Muscle layer of duodenum (tissue), 2 donors: ENCODE data around the gene APPL2.

ENCODE experiments used
- H3K27ac ChIP-seq: one replicate; pipeline ENCODE4 v1.7.0; 2013; ENCODE audit warnings: mild to moderate bottlenecking, low read length
- H3K27me3 ChIP-seq: one replicate; pipeline ENCODE4 v1.7.0; 2013; ENCODE audit warnings: low read depth, mild to moderate bottlenecking, control low read depth, low read length
- H3K36me3 ChIP-seq, 2 donors: one replicate each; pipeline ENCODE4 v1.7.0; 2013; ENCODE audit warnings: low read length in 2 of 2, control low read depth in 1 of 2, mild to moderate bottlenecking in 1 of 2; ENCODE audit not compliant: insufficient read depth in 2 of 2, control insufficient read depth in 1 of 2
- H3K4me1 ChIP-seq, 2 donors: one replicate each; pipeline ENCODE4 v1.7.0; 2013; ENCODE audit warnings: low read length in 2 of 2, mild to moderate bottlenecking in 2 of 2, control low read depth in 1 of 2, moderate library complexity in 1 of 2; ENCODE audit not compliant: insufficient read depth in 2 of 2, control insufficient read depth in 1 of 2
- H3K4me3 ChIP-seq, 2 donors: one replicate each; pipeline ENCODE4 v1.7.0; 2013; ENCODE audit warnings: low read length in 2 of 2, low read depth in 1 of 2, mild to moderate bottlenecking in 1 of 2
- H3K9me3 ChIP-seq, 2 donors: one replicate each; pipeline ENCODE4 v1.7.0; 2013; ENCODE audit warnings: low read length in 2 of 2, control low read depth in 1 of 2, mild to moderate bottlenecking in 1 of 2; ENCODE audit not compliant: control insufficient read depth in 1 of 2
- donor health status: healthy.

The APPL2 gene

DNA sequence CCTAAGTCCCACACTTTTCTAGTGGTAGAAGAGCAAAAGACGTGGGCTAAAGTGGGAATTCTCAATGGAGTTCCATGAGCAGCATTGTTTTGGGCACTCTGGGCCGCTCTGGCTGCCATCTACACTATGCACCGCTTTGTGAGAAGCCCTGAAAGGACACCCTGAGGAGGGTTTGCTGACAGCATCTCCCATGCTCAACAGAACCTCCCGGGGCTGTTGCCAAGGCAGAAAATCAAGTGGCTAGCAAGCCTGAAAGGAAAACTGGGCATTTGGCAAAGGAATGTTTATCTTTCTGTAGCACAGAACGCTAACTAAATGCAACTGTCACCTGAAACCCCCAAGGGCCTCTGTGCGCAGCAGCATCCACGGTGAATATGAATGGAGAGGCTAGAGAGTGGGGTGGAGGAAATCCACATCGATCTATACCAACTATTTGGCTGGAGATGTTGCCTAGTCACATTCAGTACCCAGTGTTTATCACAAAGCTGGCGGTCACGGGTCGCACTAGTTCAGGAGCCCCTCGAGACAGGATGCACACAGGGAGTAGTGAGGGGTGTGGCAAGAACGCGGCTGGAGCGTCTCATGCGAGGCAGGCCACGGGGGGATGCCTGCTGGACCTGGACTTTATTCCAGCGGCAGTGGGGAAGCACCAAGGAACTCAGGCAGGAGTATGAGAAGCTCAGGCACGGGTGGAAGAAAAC lies 14.2 kb downstream of the APPL2 start:
- H3K4me1 ChIP-seq, result peaks cover 13 to 14% of the 10 kb centered on the region in 2 donors
- peaks cover 10 to 52% of the 10 kb centered on the region in 2 donors for H3K36me3 ChIP-seq
- no peak overlapping the region for H3K4me3 ChIP-seq
- no peak overlapping the region for H3K27ac ChIP-seq
- no peaks in the 10 kb centered on the region for H3K9me3 ChIP-seq
- H3K27me3 ChIP-seq, result no peaks in the 10 kb centered on the region

DNA sequence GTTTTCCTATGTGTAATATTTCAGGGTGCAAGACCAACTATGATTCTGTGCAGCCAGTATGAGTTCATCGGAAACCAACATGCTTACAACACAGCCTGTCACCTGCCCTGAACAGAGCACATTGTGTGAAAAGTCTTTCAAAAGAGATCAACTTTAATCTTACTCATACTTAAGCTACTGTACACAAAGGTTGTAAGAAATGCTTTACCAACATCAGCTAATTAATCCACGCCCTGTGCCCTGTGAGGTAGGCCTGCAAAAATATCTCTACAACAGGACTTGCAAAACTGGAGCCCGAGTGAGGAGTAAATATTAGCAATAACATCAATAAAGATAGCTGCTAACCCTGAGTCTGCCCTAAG lies 15.1 kb downstream of the APPL2 start:
- Histone ChIP-seq H3K36me3 (peaks cover 15 to 60% of the 10 kb centered on the region in 2 donors), H3K4me1 (peaks cover 9 to 13% of the 10 kb centered on the region in 2 donors)

DNA sequence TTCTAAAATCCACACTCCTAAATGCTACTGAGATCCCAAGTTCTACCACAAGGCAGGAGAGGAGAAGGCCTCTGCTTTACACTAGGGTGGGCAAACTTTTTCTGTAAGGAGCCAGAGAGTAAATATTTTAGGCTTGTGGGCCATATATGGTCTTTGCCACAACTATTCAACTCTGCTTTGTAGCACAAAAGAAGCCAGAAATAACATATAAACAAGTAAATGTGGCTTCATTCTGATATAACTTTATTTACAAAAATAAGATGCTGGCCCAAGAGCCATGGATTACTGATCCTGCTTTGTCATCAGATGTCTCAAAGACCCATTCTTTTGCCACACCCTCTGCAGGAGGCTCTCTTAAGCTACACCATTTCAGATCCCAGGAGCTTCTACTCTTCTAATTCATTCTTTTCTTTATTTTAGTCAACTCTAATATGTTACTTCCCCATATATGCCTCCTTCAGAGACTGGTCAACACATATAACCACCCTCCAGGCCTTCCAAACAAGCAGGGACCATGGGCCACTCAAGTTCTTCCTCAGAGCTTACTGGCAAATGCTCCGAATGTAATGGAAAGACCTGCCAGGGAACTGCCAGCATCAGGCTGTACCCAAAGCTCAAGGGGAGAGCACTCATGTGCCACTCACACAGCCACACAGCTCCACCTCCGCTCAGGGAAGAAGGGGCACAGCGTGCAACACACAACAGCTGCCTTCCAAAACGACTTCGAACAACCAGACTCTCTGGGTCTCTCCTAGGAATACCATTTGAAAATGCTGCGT lies 15.6 kb downstream of the APPL2 start:
- H3K27ac ChIP-seq, result peak overlapping the region; percentile 32
- H3K36me3 ChIP-seq, result peaks cover 15 to 62% of the 10 kb centered on the region in 2 donors
- H3K4me1 ChIP-seq, result peaks cover 9 to 13% of the 10 kb centered on the region in 2 donors
- no peaks in the 10 kb centered on the region for H3K9me3 ChIP-seq
- no peaks in the 10 kb centered on the region for H3K27me3 ChIP-seq
- no peak overlapping the region for H3K4me3 ChIP-seq

More for the DNA sequence above, 15.1 kb downstream of the APPL2 start:
- peak overlapping the region; percentile 32 for H3K27ac ChIP-seq
- no peak overlapping the region for H3K4me3 ChIP-seq
- H3K9me3 ChIP-seq, result no peaks in the 10 kb centered on the region
- no peaks in the 10 kb centered on the region for H3K27me3 ChIP-seq

DNA sequence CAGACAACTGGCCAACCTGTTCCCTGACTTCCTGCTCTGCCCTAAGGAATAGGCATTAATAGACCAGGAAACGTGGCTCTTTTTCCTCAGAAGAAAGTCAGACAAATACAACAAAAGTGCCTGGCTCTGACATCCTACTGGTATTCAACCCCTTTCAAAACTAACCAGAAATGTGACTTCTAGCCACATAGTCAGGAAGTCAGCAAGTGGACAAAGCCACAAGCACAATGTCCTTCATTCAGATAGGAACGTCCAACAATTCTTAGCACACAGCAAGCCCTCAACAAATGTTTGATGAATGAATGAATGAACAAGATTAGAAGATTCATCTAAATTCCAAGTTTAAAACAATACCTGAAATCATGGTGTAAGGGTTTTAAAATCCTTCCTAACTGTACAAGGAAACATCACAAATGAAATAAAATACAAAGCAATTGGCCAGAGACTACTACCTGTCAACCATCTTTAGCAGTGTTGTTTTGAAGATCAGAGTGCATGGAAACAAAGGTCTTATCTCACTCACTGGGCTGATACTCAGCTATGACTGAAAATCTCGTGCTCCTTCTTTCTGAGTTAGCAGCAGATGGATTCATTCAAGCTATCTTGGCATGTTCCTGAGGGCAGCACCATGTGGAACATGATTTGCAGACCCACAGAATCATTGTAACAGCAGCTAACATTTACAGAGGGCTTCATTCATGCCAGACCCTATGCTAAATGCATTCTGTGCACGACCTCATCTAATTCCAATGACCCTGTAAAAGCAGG lies 16.5 kb downstream of the APPL2 start:
- Histone ChIP-seq H3K27me3 (no peaks in the 10 kb centered on the region), H3K27ac (peak overlapping the region; percentile 32), H3K9me3 (no peaks in the 10 kb centered on the region), H3K36me3 (peaks cover 15 to 68% of the 10 kb centered on the region in 2 donors), H3K4me3 (no peak overlapping the region), H3K4me1 (peaks cover 9 to 13% of the 10 kb centered on the region in 2 donors)

DNA sequence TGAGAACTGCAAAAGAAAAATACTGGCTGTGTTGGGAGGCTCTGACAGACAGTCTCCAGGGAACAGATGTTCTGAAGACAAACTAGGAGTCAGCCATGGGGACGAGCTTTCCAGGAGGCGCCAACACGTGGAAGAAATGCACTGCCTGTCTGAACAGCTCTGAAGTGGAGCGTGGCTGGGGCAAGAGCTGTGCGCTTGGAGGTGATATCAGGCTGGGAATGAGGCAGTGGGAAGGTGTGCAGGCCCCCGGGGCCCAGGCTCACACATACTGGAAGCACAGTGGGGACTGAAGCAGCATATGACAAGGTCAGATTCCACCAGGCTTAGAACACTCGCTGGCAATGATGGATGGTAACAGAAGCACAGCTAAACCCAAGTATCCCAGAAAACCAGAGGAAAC lies 17.5 kb downstream of the APPL2 start:
- Histone ChIP-seq H3K4me3 (no peak overlapping the region), H3K9me3 (no peaks in the 10 kb centered on the region), H3K36me3 (peaks cover 15 to 70% of the 10 kb centered on the region in 2 donors), H3K4me1 (peaks cover 9 to 13% of the 10 kb centered on the region in 2 donors), H3K27me3 (no peaks in the 10 kb centered on the region), H3K27ac (no peak overlapping the region)

DNA sequence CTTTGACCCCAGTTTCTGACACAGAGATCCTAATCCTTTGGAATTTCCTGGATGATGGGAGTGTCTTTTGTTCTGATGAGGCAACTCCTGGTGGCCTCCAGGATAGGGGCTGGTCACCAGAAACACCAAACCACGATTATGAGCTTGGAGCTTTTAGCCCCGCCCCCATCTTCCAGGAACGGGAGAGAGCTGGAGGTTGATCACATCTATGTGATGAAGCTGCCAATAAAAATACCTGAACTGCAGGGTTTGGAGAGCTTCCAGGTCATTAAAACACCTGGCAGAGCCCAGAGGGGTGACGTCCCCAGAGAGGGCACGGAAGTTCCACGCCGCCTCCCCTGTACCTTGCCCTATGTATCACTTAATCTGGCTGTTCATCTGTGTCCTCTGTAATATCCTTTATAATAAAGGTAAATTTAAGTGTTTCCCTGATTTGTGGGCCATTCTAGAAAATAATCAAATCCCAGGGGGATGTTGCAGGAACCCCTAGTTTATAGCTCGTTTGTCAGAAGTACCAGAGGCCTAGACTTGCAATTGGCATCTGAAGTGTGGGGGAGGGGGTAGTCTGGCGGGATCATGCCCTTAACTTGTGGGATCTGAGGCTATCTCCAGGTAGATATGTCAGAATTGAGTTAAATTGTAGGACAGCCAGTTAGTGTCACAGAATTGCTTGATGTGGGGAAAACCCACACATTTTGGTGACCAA lies 21.2 kb downstream of the APPL2 start:
- Histone ChIP-seq H3K36me3 (peaks cover 27 to 55% of the 10 kb centered on the region in 2 donors), H3K27me3 (no peaks in the 10 kb centered on the region), H3K4me1 (peaks cover 3 to 8% of the 10 kb centered on the region in 2 donors), H3K27ac (peak overlapping the region; percentile 39), H3K4me3 (no peak overlapping the region), H3K9me3 (no peaks in the 10 kb centered on the region)

DNA sequence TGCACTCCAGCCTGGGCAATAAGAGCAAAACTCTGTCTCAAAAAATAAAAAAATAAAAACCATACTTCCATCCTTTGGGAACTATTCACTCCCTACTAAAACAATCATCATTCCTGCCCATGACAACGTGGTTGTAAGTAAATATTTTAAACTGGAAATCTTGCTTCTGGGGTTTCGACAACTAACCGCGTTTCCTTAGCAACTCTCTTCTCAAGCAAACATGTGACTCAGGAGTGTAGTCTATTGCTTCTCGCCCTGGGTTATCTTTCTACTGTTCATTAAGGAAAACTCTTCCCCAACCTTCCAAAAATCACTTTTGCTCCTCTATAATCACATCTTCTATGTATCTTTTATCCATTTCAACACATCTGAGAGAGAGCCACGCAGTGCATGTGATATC lies 21.8 kb downstream of the APPL2 start:
- H3K36me3 ChIP-seq, result peaks cover 27 to 55% of the 10 kb centered on the region in 2 donors
- peaks cover 0 to 4% of the 10 kb centered on the region in 2 donors for H3K4me1 ChIP-seq
- H3K4me3 ChIP-seq, result no peak overlapping the region
- no peaks in the 10 kb centered on the region for H3K9me3 ChIP-seq
- peak overlapping the region; percentile 41 for H3K27ac ChIP-seq
- no peaks in the 10 kb centered on the region for H3K27me3 ChIP-seq

DNA sequence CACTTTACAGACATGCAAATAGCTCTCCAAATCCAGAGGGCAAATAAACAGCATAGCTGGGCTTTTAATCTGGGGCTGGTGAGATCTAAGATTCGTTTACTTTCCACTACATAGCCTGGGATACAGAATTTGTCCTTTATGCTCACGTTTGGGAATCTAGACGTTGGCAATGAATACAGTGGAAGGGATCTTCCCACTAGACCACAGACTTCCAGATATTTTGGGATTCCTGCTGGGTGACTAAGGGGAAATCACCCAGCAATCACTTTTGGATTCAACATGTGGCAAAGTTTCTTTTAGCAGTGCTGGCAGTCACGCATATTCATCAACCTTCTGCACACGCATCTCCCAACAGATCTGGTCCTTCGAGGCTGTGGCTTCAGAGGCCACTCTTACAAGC lies 23.5 kb downstream of the APPL2 start:
- Histone ChIP-seq H3K36me3 (peaks cover 39 to 61% of the 10 kb centered on the region in 2 donors), H3K9me3 (no peaks in the 10 kb centered on the region), H3K27ac (no peak overlapping the region), H3K27me3 (no peaks in the 10 kb centered on the region), H3K4me3 (no peak overlapping the region), H3K4me1 (no peaks in the 10 kb centered on the region)

DNA sequence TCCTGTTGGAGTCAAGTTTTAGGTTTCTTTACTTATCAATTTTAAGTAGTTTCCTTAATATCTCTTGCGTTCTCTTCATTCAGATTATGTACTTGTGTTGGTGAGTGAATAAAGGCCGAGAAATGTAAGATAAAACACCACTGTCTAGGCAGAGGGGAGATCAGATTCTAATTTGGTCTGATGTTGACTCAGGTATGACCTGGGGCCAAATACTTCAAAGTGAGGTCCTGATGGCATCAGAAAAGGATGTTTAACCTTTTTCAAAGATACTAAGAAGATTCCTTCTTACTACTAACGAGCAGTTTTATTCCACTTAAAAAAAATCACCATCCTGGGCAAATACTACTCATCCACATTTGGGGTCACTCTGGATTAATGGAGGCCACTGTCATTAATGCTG lies 26.9 kb downstream of the APPL2 start:
- H3K4me3 ChIP-seq, result no peak overlapping the region
- no peak overlapping the region for H3K27ac ChIP-seq
- H3K27me3 ChIP-seq, result no peaks in the 10 kb centered on the region
- no peaks in the 10 kb centered on the region for H3K9me3 ChIP-seq
- no peaks in the 10 kb centered on the region for H3K4me1 ChIP-seq
- H3K36me3 ChIP-seq, result peaks cover 58 to 62% of the 10 kb centered on the region in 2 donors

DNA sequence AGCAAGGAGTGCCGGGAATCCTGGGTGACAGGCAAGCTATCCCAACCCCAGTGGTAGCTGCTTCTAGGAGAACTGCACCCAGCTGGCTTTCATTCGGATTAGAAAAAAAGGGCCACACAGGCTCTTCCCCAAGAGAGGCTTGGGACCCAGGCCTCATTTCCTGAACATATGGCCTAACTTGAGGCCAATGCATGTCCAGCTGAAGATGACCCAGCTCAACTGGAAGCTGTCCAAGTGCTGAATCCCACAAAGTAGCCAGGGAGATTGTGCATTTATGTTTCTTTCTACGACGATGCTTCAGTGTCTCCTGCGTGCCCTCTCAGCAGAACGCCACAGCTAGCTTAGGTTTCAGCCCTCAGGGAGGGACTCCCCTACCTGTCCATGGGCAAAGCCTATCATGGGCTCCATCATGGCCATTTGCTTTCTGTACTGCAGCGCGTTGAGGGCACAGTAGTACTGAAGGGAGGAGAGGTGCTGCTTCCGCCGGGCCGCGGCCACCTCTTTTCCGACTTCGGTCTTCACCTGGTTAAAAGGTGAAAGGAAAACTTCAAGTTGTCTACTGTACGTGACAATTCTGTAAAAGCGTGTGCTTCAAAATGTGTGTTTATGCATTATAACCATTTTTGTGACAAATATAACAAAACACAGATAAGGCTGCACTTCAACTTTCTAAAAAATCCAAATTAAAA lies 29.1 kb downstream of the APPL2 start:
- Histone ChIP-seq H3K36me3 (peaks cover 74 to 80% of the 10 kb centered on the region in 2 donors), H3K27ac (no peak overlapping the region)

More for the DNA sequence above, 29.1 kb downstream of the APPL2 start:
- no peaks in the 10 kb centered on the region for H3K9me3 ChIP-seq
- no peak overlapping the region for H3K4me3 ChIP-seq
- H3K27me3 ChIP-seq, result no peaks in the 10 kb centered on the region
- peaks cover 0 to 4% of the 10 kb centered on the region in 2 donors for H3K4me1 ChIP-seq
